ENCODE measurements around the gene MCM7. TPM values are rescaled to one million over a fixed set of nuclear protein-coding genes. Genes with fewer than 3 reads are reported as not detected.

The MCM7 gene
- total RNA-seq, 1 experiment from 2014 or later = 387 TPM

GRCh38 chr7:100049441-100050291 is 51.5 kb downstream of the MCM7 start, which contains the start of gene ZSCAN21:
ZSCAN21 (plus strand) TSS chr7:100049774; CDS start chr7:100057007, 7,233 bp downstream.
- H4K20me1 ChIP-seq (ENCODE audit: insufficient read depth) = no peaks in the 10 kb centered on the region
- no peaks in the 10 kb centered on the region for H3K9me2 ChIP-seq (ENCODE audit: insufficient read depth)
- peaks cover 10 to 16% of the 10 kb centered on the region in 2 experiments; a peak in 2 of 4 replicates for H3K4me1 ChIP-seq (ENCODE audit: control insufficient read depth in 1 of 2, insufficient read depth in 2 of 2, low read length in 2 of 2)
- H3K4me2 ChIP-seq (ENCODE audit: low read length) = peak within 1 kb of the TSS; percentile 87
- peak within 1 kb of the TSS; percentile 78 to 82 for H3K4me3 ChIP-seq (replicated peaks in 1 of 2; ENCODE audit: low read depth in 1 of 2, low read length in 2 of 2)
- H3K27ac ChIP-seq (ENCODE audit: low read depth, low read length) = peak within 1 kb of the TSS; percentile 77
- H3K27me3 ChIP-seq (ENCODE audit: insufficient read depth, low read length) = no peaks in the 10 kb centered on the region
- POLR2A ChIA-PET = interaction anchor here (0.6 to 1.6 kb wide), 3 partner anchors 14 to 51 kb away, joined by 4 to 5 read pairs (median 4); partner anchors contain the start of genes AP4M1, MCM7 and ZKSCAN1
- RAD21 ChIA-PET (ENCODE audit: low non-redundant PET in 1 of 2, low total read pairs in 2 of 2, uncharacterized antibody in 2 of 2, unreplicated experiment in 2 of 2) = interaction anchor here in 1 of 2 experiments (0.8 kb wide), 1 partner anchor 56 kb away, joined by 4 read pairs; no protein-coding TSS in a partner anchor
- intact Hi-C loops (cut with micrococcal nuclease) = loop anchor here (2.0 kb wide), 1 partner anchor 51 kb away; the partner anchor contains the start of genes AP4M1 and MCM7
- H3K36me3 ChIP-seq (ENCODE audit: control insufficient read depth in 1 of 2, insufficient read depth in 2 of 2, low read length in 2 of 2) = peaks cover 0 to 3% of the 10 kb centered on the region in 2 experiments; a peak in 1 of 4 replicates
- peak within 1 kb of the TSS; percentile 75 for H3K9ac ChIP-seq (ENCODE audit: low read length)
- DNase-seq (ENCODE audit: low read depth, low spot score) = peak; percentile 38
- peak within 1 kb of the TSS; percentile 57 for H2AFZ ChIP-seq (ENCODE audit: low read depth, low read length, poor library complexity, severe bottlenecking)
- peaks cover 14% of the 10 kb centered on the region for H3K79me2 ChIP-seq (ENCODE audit: insufficient read depth, low read length)
- CTCF ChIA-PET = no interaction called here
- peak; percentile 90 for ATAC-seq
- H3K9me3 ChIP-seq (ENCODE audit: control insufficient read depth in 1 of 2, insufficient read depth in 1 of 2, low read depth in 1 of 2, low read length in 2 of 2) = no peaks in the 10 kb centered on the region
- TSS peak; percentile 85 for BruUV-seq (replicated peaks)
- TF ChIP-seq ZBTB33 (IDR thresholded peaks at IDR 0.05; ENCODE audit: extremely low read depth, insufficient replicate concordance, low read length) (no peak), CTCF (IDR thresholded peaks at IDR 0.05 in 2 of 3, conservative IDR thresholded peaks at IDR 0.05 in 1 of 3; ENCODE audit: borderline replicate concordance in 1 of 3, insufficient read depth in 1 of 3, low read depth in 2 of 3, low read length in 2 of 3) (0 out of 6 replicates have a peak, but pooled peaks of 1 of the 3 experiments have one; percentile 16), POLR2AphosphoS5 (IDR thresholded peaks at IDR 0.05; ENCODE audit: low read depth, low read length) (peak; percentile 85), POLR2A (IDR thresholded peaks at IDR 0.05; ENCODE audit: borderline replicate concordance, extremely low read depth, insufficient read depth, insufficient read length) (peak; percentile 54), EGR1 (IDR thresholded peaks at IDR 0.05; ENCODE audit: low read depth) (peak; percentile 83), CBX3 (IDR thresholded peaks at IDR 0.05; ENCODE audit: low read depth) (no peak), ZNF274 (IDR thresholded peaks at IDR 0.05; ENCODE audit: low read depth, low read length) (no peak), SIN3A (IDR thresholded peaks at IDR 0.05; ENCODE audit: low read depth) (0 out of 2 replicates have a peak, but pooled peaks have one; percentile 75), ZFX (IDR thresholded peaks at IDR 0.05) (no peak), SRF (IDR thresholded peaks at IDR 0.05; ENCODE audit: low read depth) (no peak), EZH2phosphoT487 (IDR thresholded peaks at IDR 0.05; ENCODE audit: borderline replicate concordance) (no peak), SP1 (IDR thresholded peaks at IDR 0.05; ENCODE audit: low read depth) (peak; percentile 29; the same call in 1 of the 2 replicates), EZH2 (IDR thresholded peaks at IDR 0.05) (no peak), RAD21 (IDR thresholded peaks at IDR 0.05; ENCODE audit: low read depth) (peak; percentile 28; the same call in 1 of the 2 replicates), FOSL1 (IDR thresholded peaks at IDR 0.05; ENCODE audit: low read depth) (no peak), ELF1 (IDR thresholded peaks at IDR 0.05; ENCODE audit: borderline replicate concordance, low read depth) (peak; percentile 64), JUND (IDR thresholded peaks at IDR 0.05) (no peak)
- TF ChIP-seq, protein P1, sequence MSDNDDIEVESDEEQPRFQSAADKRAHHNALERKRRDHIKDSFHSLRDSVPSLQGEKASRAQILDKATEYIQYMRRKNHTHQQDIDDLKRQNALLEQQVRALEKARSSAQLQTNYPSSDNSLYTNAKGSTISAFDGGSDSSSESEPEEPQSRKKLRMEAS (IDR thresholded peaks at IDR 0.05) = peak; percentile 37; the same call in 1 of the 2 replicates
- TF ChIP-seq, protein P2, sequence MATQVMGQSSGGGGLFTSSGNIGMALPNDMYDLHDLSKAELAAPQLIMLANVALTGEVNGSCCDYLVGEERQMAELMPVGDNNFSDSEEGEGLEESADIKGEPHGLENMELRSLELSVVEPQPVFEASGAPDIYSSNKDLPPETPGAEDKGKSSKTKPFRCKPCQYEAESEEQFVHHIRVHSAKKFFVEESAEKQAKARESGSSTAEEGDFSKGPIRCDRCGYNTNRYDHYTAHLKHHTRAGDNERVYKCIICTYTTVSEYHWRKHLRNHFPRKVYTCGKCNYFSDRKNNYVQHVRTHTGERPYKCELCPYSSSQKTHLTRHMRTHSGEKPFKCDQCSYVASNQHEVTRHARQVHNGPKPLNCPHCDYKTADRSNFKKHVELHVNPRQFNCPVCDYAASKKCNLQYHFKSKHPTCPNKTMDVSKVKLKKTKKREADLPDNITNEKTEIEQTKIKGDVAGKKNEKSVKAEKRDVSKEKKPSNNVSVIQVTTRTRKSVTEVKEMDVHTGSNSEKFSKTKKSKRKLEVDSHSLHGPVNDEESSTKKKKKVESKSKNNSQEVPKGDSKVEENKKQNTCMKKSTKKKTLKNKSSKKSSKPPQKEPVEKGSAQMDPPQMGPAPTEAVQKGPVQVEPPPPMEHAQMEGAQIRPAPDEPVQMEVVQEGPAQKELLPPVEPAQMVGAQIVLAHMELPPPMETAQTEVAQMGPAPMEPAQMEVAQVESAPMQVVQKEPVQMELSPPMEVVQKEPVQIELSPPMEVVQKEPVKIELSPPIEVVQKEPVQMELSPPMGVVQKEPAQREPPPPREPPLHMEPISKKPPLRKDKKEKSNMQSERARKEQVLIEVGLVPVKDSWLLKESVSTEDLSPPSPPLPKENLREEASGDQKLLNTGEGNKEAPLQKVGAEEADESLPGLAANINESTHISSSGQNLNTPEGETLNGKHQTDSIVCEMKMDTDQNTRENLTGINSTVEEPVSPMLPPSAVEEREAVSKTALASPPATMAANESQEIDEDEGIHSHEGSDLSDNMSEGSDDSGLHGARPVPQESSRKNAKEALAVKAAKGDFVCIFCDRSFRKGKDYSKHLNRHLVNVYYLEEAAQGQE (IDR thresholded peaks at IDR 0.05; ENCODE audit: low read depth) = no peak

Data from HCT116 (cell line).